NT2/D1 (cell line): ENCODE data around the gene LAGE3.

Experiments used
- SUZ12 ChIP-seq: IDR thresholded peaks from 2 replicates; pipeline ENCODE4 v1.6.1; 2011; ENCODE audit not compliant: insufficient read length, insufficient read depth; ENCODE audit errors: extremely low read depth
- YY1 ChIP-seq: IDR thresholded peaks from 2 replicates; pipeline ENCODE4 v1.6.1; 2011; ENCODE audit not compliant: insufficient read length, insufficient read depth
- ZNF274 ChIP-seq: IDR thresholded peaks from 2 replicates; pipeline ENCODE4 v1.6.1; 2011; ENCODE audit warnings: mild to moderate bottlenecking, low read depth, low read length

GRCh38 chrX:154469880-154470279, 9.2 kb downstream of the LAGE3 start:
- TF ChIP-seq YY1: no peak
- TF ChIP-seq SUZ12: no peak
- TF ChIP-seq ZNF274: no peak
